HCT116 (cell line): Measurements from ENCODE around the gene UROS.

Source experiments
- CBX3 ChIP-seq: IDR thresholded peaks from 2 replicates; pipeline ENCODE4 v1.6.1; 2012; ENCODE audit warnings: low read depth
- CEBPB ChIP-seq: IDR thresholded peaks from 2 replicates; pipeline ENCODE4 v1.6.1; 2012; ENCODE audit warnings: low read depth
- CTCF ChIP-seq, 3 experiments: fragments of 200-600 bp in 1 of 3; sonication (generic) in 1 of 3; IDR thresholded peaks in 2 of 3; conservative IDR thresholded peaks in 1 of 3; 2 replicates each; pipeline ENCODE4 v1.5.1; 2012 to 2017; ENCODE audit warnings: low read depth in 2 of 3, low read length in 2 of 3, antibody characterized with exemption in 1 of 3, borderline replicate concordance in 1 of 3, control low read depth in 1 of 3, mild to moderate bottlenecking in 1 of 3, mixed read lengths in 1 of 3, mixed run types in 1 of 3, moderate library complexity in 1 of 3; ENCODE audit not compliant: insufficient read depth in 1 of 3
- EGR1 ChIP-seq: IDR thresholded peaks from 2 replicates; pipeline ENCODE4 v1.6.1; 2012; ENCODE audit warnings: low read depth
- ELF1 ChIP-seq: IDR thresholded peaks from 2 replicates; pipeline ENCODE4 v1.6.1; 2012; ENCODE audit warnings: low read depth, borderline replicate concordance
- EZH2 ChIP-seq: fragments of 200-600 bp; sonication (generic); IDR thresholded peaks from 2 replicates; pipeline ENCODE4 v1.6.1; 2017; ENCODE audit warnings: antibody characterized with exemption, mixed run types
- FOSL1 ChIP-seq: IDR thresholded peaks from 2 replicates; pipeline ENCODE4 v1.6.1; 2012; ENCODE audit warnings: low read depth
- JUND ChIP-seq: IDR thresholded peaks from 2 replicates; pipeline ENCODE4 v1.6.1; 2012
- POLR2A ChIP-seq: IDR thresholded peaks from 2 replicates; pipeline ENCODE4 v1.7.0; 2011; ENCODE audit warnings: borderline replicate concordance; ENCODE audit not compliant: insufficient read depth, insufficient read length; ENCODE audit errors: extremely low read depth
- POLR2AphosphoS5 ChIP-seq: IDR thresholded peaks from 2 replicates; pipeline ENCODE4 v1.6.1; 2011; ENCODE audit warnings: mild to moderate bottlenecking, low read depth, low read length, moderate library complexity
- SIN3A ChIP-seq: IDR thresholded peaks from 2 replicates; pipeline ENCODE4 v1.6.1; 2012; ENCODE audit warnings: low read depth
- SP1 ChIP-seq: IDR thresholded peaks from 2 replicates; pipeline ENCODE4 v1.6.1; 2012; ENCODE audit warnings: low read depth
- YY1 ChIP-seq: IDR thresholded peaks from 2 replicates; pipeline ENCODE4 v1.6.1; 2011; ENCODE audit warnings: low read length, low read depth, moderate library complexity, mild to moderate bottlenecking; ENCODE audit not compliant: insufficient replicate concordance; ENCODE audit errors: extremely low read depth
- TF ChIP-seq, protein P1 (sequence below): IDR thresholded peaks from 2 replicates; pipeline ENCODE4 v1.6.1; 2012; ENCODE audit warnings: low read depth

GRCh38 chr10:125761961-125762360 is 61.1 kb downstream of the UROS start:
- TF ChIP-seq CTCF (IDR thresholded peaks at IDR 0.05 in 2 of 3, conservative IDR thresholded peaks at IDR 0.05 in 1 of 3; ENCODE audit: borderline replicate concordance in 1 of 3, insufficient read depth in 1 of 3, low read depth in 2 of 3, low read length in 2 of 3) (no peak), POLR2A (no peak), JUND (no peak), SP1 (no peak), ELF1 (no peak), CEBPB (no peak), POLR2AphosphoS5 (no peak), EZH2 (no peak), CBX3 (no peak), SIN3A (no peak), EGR1 (no peak), YY1 (no peak), FOSL1 (no peak)
- TF ChIP-seq, protein P1, sequence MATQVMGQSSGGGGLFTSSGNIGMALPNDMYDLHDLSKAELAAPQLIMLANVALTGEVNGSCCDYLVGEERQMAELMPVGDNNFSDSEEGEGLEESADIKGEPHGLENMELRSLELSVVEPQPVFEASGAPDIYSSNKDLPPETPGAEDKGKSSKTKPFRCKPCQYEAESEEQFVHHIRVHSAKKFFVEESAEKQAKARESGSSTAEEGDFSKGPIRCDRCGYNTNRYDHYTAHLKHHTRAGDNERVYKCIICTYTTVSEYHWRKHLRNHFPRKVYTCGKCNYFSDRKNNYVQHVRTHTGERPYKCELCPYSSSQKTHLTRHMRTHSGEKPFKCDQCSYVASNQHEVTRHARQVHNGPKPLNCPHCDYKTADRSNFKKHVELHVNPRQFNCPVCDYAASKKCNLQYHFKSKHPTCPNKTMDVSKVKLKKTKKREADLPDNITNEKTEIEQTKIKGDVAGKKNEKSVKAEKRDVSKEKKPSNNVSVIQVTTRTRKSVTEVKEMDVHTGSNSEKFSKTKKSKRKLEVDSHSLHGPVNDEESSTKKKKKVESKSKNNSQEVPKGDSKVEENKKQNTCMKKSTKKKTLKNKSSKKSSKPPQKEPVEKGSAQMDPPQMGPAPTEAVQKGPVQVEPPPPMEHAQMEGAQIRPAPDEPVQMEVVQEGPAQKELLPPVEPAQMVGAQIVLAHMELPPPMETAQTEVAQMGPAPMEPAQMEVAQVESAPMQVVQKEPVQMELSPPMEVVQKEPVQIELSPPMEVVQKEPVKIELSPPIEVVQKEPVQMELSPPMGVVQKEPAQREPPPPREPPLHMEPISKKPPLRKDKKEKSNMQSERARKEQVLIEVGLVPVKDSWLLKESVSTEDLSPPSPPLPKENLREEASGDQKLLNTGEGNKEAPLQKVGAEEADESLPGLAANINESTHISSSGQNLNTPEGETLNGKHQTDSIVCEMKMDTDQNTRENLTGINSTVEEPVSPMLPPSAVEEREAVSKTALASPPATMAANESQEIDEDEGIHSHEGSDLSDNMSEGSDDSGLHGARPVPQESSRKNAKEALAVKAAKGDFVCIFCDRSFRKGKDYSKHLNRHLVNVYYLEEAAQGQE: no peak
